Activated CD8-positive, alpha-beta T cell treated with anti-CD3 and anti-CD28 coated beads, Interleukin-2, amount 10 ng/mL, durations not matched to agents 7 days and 5 days (primary cell): ENCODE results near the gene RGS5. TPM values are rescaled to one million over a fixed set of nuclear protein-coding genes. Genes with fewer than 3 reads are reported as not detected.
A peak's percentile ranks its signal among the peaks of the same experiment; 100 is the strongest.

Experiments
- ATAC-seq: fragments of 150-1000 bp; cut with Tn5 transposase; one replicate; pipeline ENCODE4 v1.10.0; 2021; ENCODE audit warnings: moderate library complexity
- CTCF ChIA-PET: fragments of 350-600 bp; sonication (Branson Sonifier 250); formaldehyde crosslinking; loops from one replicate; lab custom pipeline; 2021; ENCODE audit warnings: antibody characterized with exemption; lab: Charles Lee
- POLR2A ChIA-PET: fragments of 350-600 bp; sonication (Branson Sonifier 250); formaldehyde crosslinking; loops from one replicate; lab custom pipeline; 2021; ENCODE audit warnings: antibody characterized with exemption; lab: Charles Lee
- DNase-seq: peaks from one replicate; pipeline ENCODE4 v3.0.0-alpha.2; 2020
- H3K27ac Mint-ChIP-seq: one replicate; pipeline ENCODE4 v1.8.0; 2021; ENCODE audit warnings: mild to moderate bottlenecking, mixed read lengths
- H3K27me3 Mint-ChIP-seq: one replicate; pipeline ENCODE4 v1.8.0; 2021; ENCODE audit warnings: low read depth, mixed read lengths
- H3K36me3 Mint-ChIP-seq: one replicate; pipeline ENCODE4 v1.8.0; 2021; ENCODE audit warnings: low read depth, mixed read lengths
- H3K4me1 Mint-ChIP-seq: one replicate; pipeline ENCODE4 v1.8.0; 2021; ENCODE audit warnings: low read depth, mixed read lengths
- H3K4me3 Mint-ChIP-seq: one replicate; pipeline ENCODE4 v1.8.0; 2021; ENCODE audit warnings: mild to moderate bottlenecking, mixed read lengths
- H3K9me3 Mint-ChIP-seq: one replicate; pipeline ENCODE4 v1.8.0; 2022; ENCODE audit warnings: mixed read lengths; ENCODE audit not compliant: insufficient read depth
- total RNA-seq, 2 experiments: library from RNA; stranded (reverse); gene quantifications; one replicate each; pipeline ENCODE4 v1.2.3, GENCODE V29; 2021

The RGS5 gene
- total RNA-seq, 2 experiments from 2014 or later, result 0.66 to 2.6 TPM

DNA sequence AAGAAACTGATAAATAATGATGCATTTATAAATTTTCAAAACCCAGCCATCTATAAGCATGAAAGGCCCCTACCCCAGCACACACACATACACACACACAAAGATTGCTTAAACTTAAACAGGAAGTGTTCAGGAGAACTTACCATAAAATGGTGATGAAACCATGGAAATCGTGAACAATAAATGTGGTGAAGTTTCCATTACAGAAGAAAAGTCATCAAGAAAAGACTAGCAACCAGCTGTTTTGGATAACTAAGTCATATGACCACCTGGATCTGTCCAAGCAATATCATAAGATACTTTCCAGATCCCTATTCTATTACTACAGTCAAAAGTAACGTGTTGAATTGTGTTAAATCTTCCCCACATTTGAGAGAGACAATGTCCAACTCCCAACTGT, 24.1 kb downstream of the RGS5 start:
- H3K27ac Mint-ChIP-seq, result no peak overlapping the region

DNA sequence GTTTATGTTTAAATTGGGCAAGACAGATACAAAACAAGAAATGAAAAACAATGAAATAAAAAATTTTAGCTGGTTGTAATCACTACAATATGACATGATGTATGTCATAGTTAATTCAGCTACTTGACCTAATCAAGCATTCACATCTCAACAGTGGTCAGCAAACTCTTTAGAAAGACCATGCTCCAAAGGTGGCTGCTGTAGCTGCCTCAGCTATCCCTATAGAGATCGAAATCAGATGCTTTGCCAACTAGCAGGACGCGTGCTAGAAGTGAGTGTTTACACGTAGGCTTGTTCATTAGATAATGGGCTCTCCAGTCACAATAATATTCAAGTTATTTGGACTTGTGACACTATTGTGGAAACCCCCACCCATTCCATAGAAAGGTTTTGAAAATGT, 25.9 kb downstream of the RGS5 start:
- Mint-ChIP-seq H3K27ac (no peak overlapping the region), H3K9me3 (no peaks in the 10 kb centered on the region), H3K4me3 (no peak overlapping the region), H3K4me1 (no peaks in the 10 kb centered on the region), H3K36me3 (no peaks in the 10 kb centered on the region), H3K27me3 (no peaks in the 10 kb centered on the region)
- ATAC-seq (no peak), DNase-seq (no peak)
- POLR2A ChIA-PET, result no interaction called here
- CTCF ChIA-PET, result interaction anchor here (0.6 to 3.7 kb wide), 5 partner anchors 108 to 329 kb away, joined by 3 to 20 read pairs (median 6); partner anchors contain the start of gene RGS4

More for the DNA sequence above, 24.1 kb downstream of the RGS5 start:
- Mint-ChIP-seq H3K4me1 (no peaks in the 10 kb centered on the region), H3K36me3 (no peaks in the 10 kb centered on the region), H3K4me3 (no peak overlapping the region), H3K27me3 (no peaks in the 10 kb centered on the region), H3K9me3 (no peaks in the 10 kb centered on the region)
- ChIA-PET POLR2A (no interaction called here), CTCF (interaction anchor here (1.2 kb wide), 1 partner anchor 325 kb away, joined by 3 read pairs; no protein-coding TSS in a partner anchor)
- DNase-seq, result no peak
- ATAC-seq, result no peak

DNA sequence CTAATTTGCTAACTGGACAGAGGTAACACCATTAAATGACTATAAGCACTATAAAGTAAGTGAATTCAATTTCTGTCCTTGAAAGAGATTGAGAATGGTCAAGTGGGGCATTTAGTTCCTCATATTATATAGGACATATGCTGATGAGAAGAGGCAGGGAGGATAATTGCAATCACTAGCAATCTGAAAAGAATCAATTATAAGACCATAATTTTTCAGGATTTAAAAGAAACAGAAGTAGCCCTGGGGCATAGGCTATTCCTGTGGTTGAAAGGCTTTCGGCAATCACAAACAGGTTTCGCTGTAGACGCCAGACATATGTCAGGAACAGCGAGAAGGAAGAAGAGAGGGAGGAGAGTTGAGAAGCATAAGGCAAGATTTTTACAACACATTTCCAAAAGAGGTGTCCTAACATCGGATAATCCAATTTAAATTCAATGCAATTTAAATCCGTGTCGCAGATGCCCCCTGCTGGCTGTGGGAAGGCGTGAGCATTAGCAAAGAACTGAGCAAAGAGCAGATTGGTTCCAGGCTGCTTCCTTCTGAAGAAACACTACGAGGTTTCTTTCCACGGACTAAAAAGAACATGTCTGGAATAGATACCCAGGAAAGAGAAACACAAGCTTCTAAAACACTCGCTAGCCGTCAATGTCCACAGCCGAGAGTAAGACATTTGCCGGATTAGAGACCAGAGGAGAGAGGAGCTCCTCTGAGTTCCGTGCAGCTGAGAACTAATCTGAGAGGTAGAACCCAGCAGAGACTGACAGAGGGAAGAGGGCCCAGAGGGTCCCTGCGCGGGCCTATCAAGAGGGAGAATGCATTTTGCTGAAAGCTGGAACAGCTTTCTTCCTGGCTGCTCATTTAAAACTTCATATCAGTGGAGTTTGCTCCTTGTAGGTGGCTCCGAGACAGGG, 27.9 kb downstream of the RGS5 start:
- Mint-ChIP-seq H3K4me1 (no peaks in the 10 kb centered on the region), H3K4me3 (no peak overlapping the region)
- DNase-seq, result peak; percentile 53

DNA sequence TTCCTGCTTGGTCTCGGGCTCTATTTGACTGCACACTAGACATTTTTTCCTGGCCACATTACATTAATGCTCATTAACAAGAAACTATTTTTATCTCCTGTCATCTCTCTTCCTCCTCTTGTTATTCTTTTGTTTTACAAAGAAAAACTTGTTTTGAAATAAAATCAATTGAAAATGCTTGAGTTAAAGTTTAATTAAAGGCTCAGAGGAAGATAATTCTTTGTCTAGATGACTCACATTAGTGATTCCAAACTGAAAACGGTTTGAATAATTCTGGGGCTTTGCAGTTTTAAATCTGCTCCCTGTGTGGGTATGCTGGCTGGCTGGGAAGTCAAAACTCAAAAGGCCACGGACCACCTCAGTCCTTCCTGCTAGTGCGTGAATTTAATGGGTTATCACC, 29.6 kb downstream of the RGS5 start:
- CTCF ChIA-PET, result no interaction called here
- no peak for ATAC-seq
- H3K36me3 Mint-ChIP-seq, result no peaks in the 10 kb centered on the region
- no peaks in the 10 kb centered on the region for H3K27me3 Mint-ChIP-seq
- no peak for DNase-seq
- no peaks in the 10 kb centered on the region for H3K4me1 Mint-ChIP-seq
- POLR2A ChIA-PET, result no interaction called here
- no peak overlapping the region for H3K27ac Mint-ChIP-seq
- no peaks in the 10 kb centered on the region for H3K9me3 Mint-ChIP-seq
- H3K4me3 Mint-ChIP-seq, result no peak overlapping the region

More for the DNA sequence above, 27.9 kb downstream of the RGS5 start:
- peak; percentile 36 for ATAC-seq
- POLR2A ChIA-PET, result no interaction called here
- CTCF ChIA-PET, result interaction anchor here (0.6 to 3.7 kb wide), 10 partner anchors 29 to 330 kb away, joined by 3 to 20 read pairs (median 4); partner anchors contain the start of gene RGS4
- no peaks in the 10 kb centered on the region for H3K27me3 Mint-ChIP-seq
- H3K27ac Mint-ChIP-seq, result no peak overlapping the region
- H3K36me3 Mint-ChIP-seq, result no peaks in the 10 kb centered on the region
- no peaks in the 10 kb centered on the region for H3K9me3 Mint-ChIP-seq

DNA sequence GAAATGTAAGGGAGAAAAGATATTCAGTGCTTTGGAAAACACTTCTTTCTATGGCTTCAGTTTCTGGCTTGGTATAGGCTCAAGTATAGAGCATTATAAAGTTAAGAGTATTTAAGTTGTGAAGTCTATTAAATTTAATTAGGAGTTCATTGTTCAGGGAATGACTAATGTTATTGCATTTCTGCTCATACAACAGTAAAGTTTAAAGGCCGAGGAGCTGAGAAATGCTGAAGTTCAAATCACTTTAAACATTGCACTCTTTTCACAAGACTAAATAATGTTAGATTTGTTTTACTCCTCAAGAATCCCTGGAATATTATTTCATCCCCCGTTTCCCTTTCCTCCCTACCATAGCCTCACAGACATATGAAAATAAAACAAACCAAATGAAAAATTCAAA, 30.1 kb downstream of the RGS5 start:
- Mint-ChIP-seq H3K9me3 (no peaks in the 10 kb centered on the region), H3K27me3 (no peaks in the 10 kb centered on the region), H3K27ac (no peak overlapping the region), H3K4me3 (no peak overlapping the region), H3K36me3 (no peaks in the 10 kb centered on the region), H3K4me1 (no peaks in the 10 kb centered on the region)
- ATAC-seq (no peak), DNase-seq (no peak)
- ChIA-PET POLR2A (no interaction called here), CTCF (no interaction called here)

DNA sequence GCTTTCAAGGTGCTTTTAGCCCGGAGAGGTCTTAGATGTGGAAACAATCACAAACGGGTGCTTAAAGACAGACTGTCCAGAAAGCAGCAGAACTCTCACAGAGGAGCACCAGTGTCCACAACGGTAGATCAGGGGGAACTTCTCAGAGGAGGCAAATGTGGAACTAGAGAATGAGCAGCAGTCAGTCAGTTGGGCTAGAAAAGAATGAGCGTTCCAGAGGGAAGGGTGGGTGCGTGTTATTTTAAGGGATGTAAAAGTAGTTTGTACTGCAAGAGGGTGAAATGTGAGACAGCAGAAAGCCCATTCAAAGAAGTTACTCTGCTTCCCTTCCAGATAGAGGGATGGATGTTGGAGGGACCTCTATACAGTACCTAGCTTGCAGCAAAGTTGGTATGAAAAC, 30.9 kb downstream of the RGS5 start:
- H3K27me3 Mint-ChIP-seq, result no peaks in the 10 kb centered on the region
- no peak overlapping the region for H3K4me3 Mint-ChIP-seq
- H3K4me1 Mint-ChIP-seq, result no peaks in the 10 kb centered on the region
- ATAC-seq, result no peak
- POLR2A ChIA-PET, result no interaction called here
- no peak overlapping the region for H3K27ac Mint-ChIP-seq
- no peaks in the 10 kb centered on the region for H3K36me3 Mint-ChIP-seq
- CTCF ChIA-PET, result no interaction called here
- no peaks in the 10 kb centered on the region for H3K9me3 Mint-ChIP-seq
- DNase-seq, result no peak

DNA sequence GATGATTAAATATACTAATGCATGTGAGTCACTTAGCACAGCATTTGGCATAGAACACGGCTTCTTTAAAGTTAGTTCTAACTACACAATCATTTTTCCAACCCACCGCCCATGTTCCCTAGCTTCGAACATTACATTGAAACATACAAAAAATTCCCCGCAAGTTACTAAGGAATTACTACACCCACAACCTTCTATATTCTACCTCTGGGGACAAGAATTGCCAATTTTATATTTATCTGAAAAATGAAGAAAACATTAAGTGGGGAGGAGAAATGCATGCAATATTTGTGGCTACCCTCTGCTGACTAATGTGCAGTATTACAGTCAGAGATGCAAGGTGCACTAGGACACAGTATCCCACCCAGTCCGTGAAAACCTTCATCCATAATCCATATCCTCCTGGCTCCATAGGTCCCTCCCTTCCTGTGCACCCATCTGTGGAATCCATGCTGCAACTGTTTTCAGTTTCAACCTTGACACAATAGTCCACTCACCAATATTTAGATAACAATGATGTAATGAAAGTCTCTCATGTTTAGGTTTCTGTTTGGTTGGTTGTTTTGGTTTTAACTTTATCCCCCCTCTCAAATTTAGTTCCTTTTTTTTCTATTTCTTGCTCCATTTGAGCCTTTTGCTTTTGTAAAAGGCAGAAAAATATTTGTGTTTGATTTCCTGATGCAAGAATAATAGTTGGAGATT, 31.6 kb downstream of the RGS5 start:
- no peaks in the 10 kb centered on the region for H3K36me3 Mint-ChIP-seq
- H3K4me3 Mint-ChIP-seq, result no peak overlapping the region
- no peak overlapping the region for H3K27ac Mint-ChIP-seq
- H3K4me1 Mint-ChIP-seq, result no peaks in the 10 kb centered on the region
- DNase-seq (no peak), ATAC-seq (no peak)
- H3K27me3 Mint-ChIP-seq, result no peaks in the 10 kb centered on the region
- ChIA-PET POLR2A (no interaction called here), CTCF (interaction anchor here (0.9 to 1.0 kb wide), 2 partner anchors 293 to 323 kb away, joined by 3 read pairs; no protein-coding TSS in a partner anchor)
- H3K9me3 Mint-ChIP-seq, result no peaks in the 10 kb centered on the region

DNA sequence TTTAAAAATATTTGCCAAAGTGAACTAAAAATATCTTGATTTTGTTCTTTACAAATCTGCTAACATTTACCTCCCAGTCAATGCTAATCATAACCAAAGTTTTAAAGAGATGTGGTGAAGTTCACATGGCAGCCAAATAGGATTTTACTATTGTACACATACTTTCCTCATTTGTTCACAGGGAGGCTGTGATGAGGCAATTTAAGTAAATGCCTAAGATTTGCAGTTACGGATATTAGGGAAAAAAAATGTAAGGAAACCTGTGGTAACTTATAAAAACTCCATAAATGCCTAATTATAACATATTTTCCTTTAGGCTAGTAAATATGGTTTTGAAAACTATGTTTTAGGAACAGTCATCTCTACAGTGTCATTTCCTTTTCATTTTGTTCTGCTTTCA, 32.4 kb downstream of the RGS5 start:
- H3K27me3 Mint-ChIP-seq, result no peaks in the 10 kb centered on the region
- ATAC-seq, result no peak
- H3K9me3 Mint-ChIP-seq, result no peaks in the 10 kb centered on the region
- no peak for DNase-seq
- CTCF ChIA-PET, result interaction anchor here (0.9 to 1.0 kb wide), 2 partner anchors 292 to 322 kb away, joined by 3 read pairs; no protein-coding TSS in a partner anchor
- H3K4me3 Mint-ChIP-seq, result no peak overlapping the region
- H3K27ac Mint-ChIP-seq, result no peak overlapping the region
- POLR2A ChIA-PET, result no interaction called here
- H3K4me1 Mint-ChIP-seq, result no peaks in the 10 kb centered on the region
- no peaks in the 10 kb centered on the region for H3K36me3 Mint-ChIP-seq

DNA sequence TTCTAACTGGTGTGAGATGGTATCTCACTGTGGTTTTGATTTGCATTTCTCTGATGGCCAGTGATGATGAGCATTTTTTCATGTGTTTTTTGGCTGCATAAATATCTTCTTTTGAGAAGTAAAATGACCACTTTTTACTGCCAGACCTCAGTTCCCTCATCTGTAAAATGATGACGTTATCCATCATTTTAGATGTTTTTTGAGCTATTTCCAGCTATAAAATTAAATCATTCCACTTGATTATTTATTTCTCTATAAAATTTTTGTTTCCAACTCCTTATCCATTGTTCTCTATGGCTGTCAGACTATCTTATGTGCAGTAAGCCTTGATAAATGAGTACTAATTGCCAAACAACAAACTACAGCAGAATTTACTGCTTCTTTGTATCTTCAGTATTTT, 33.2 kb downstream of the RGS5 start:
- H3K9me3 Mint-ChIP-seq, result no peaks in the 10 kb centered on the region
- ChIA-PET CTCF (no interaction called here), POLR2A (no interaction called here)
- no peak for DNase-seq
- no peaks in the 10 kb centered on the region for H3K36me3 Mint-ChIP-seq
- H3K27ac Mint-ChIP-seq, result no peak overlapping the region
- no peaks in the 10 kb centered on the region for H3K4me1 Mint-ChIP-seq
- ATAC-seq, result no peak
- no peaks in the 10 kb centered on the region for H3K27me3 Mint-ChIP-seq
- no peak overlapping the region for H3K4me3 Mint-ChIP-seq

DNA sequence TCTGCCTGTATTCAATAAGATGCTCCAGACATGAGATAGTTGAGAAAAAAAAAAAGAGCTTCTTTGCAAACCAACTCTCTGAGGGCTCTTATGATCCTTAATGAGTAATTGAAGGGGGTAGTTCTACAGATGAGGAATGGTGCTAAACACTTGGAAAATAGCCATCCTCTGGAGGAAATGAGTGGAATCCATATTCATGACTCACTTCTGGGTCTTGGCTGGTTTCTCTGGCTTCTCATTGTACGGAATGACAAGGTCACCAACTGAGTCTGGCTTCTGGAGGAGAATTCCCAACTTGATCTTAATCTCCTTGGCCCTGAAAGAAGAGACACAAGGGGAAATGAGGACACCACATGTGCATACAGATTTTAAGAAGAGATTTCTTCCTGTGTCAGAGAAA, 34.7 kb downstream of the RGS5 start:
- ATAC-seq, result no peak
- Mint-ChIP-seq H3K9me3 (no peaks in the 10 kb centered on the region), H3K27ac (no peak overlapping the region), H3K36me3 (no peaks in the 10 kb centered on the region), H3K4me3 (no peak overlapping the region), H3K4me1 (no peaks in the 10 kb centered on the region), H3K27me3 (no peaks in the 10 kb centered on the region)
- ChIA-PET CTCF (no interaction called here), POLR2A (no interaction called here)
- no peak for DNase-seq

DNA sequence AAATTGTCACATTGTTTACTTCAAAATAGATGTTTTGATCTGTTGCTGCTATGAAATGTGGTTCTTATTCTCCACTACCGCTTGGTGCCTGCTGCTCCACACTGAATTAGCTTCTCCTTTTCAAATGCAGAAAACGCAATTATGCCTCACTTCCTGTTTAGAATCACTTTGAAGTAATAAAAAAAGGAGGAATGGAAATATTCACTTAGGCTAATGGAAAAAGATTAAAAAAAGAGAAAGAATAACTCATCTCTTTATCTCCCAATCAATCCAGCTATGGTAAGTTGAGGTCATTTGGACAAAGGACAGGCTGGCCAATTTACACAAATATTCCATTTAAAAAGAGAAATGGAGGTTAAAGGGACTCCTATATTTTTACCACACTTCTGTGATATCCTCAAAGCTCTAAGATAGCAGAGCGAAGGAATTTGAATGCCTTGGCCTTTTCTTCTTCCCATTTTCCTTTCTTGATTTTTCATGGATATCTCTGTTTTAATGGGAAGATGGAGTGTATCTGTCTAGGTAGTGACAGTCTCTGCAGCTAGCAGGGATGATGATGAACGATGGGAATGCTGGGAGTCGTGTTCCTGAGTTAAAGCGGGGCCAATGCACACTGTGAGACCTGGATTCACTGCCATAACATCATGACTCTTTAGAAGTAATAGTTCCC, 35.7 kb downstream of the RGS5 start:
- no peak for ATAC-seq
- no peaks in the 10 kb centered on the region for H3K27me3 Mint-ChIP-seq
- CTCF ChIA-PET, result no interaction called here

More for the DNA sequence above, 35.7 kb downstream of the RGS5 start:
- Mint-ChIP-seq H3K9me3 (no peaks in the 10 kb centered on the region), H3K27ac (no peak overlapping the region), H3K4me3 (no peak overlapping the region), H3K36me3 (no peaks in the 10 kb centered on the region), H3K4me1 (no peaks in the 10 kb centered on the region)
- POLR2A ChIA-PET, result no interaction called here
- DNase-seq, result no peak
